GM18505 (cell line): ENCODE measurements around the gene RBBP7.

Source experiments
- ATAC-seq: cut with Tn5 transposase; IDR thresholded peaks from one replicate; pipeline ENCODE4 v1.9.1; 2021; ENCODE audit not compliant: unreplicated experiment
- POLR2A ChIP-seq: IDR thresholded peaks from 4 replicates; pipeline ENCODE4 v1.6.1; 2011; ENCODE audit warnings: borderline replicate concordance; ENCODE audit not compliant: insufficient read depth, insufficient read length; ENCODE audit errors: extremely low read depth

The RBBP7 gene

GRCh38 chrX:16848541-16848940 lies 21.6 kb downstream of the RBBP7 start:
- ATAC-seq = no peak

GRCh38 chrX:16845686-16846085 lies 24.5 kb downstream of the RBBP7 start:
- ATAC-seq = no peak
- no peak for TF ChIP-seq POLR2A

More at GRCh38 chrX:16848541-16848940, 21.6 kb downstream of the RBBP7 start:
- TF ChIP-seq POLR2A = no peak

- ATAC-seq = no peak
- TF ChIP-seq POLR2A = no peak
Observed at GRCh38 chrX:16843208-16843909, 26.8 kb downstream of the RBBP7 start.

GRCh38 chrX:16842684-16843083 lies 27.5 kb downstream of the RBBP7 start:
- no peak for TF ChIP-seq POLR2A
- no peak for ATAC-seq

GRCh38 chrX:16839852-16840460 lies 30.2 kb downstream of the RBBP7 start:
- no peak for ATAC-seq
- no peak for TF ChIP-seq POLR2A

GRCh38 chrX:16839219-16839851 lies 30.8 kb downstream of the RBBP7 start:
- TF ChIP-seq POLR2A = no peak
- no peak for ATAC-seq

- ATAC-seq = no peak
- no peak for TF ChIP-seq POLR2A
Observed at GRCh38 chrX:16838202-16839066, 31.7 kb downstream of the RBBP7 start.

- TF ChIP-seq POLR2A = no peak
- no peak for ATAC-seq
Observed at GRCh38 chrX:16836371-16836770, 33.8 kb downstream of the RBBP7 start.

GRCh38 chrX:16834806-16835205 lies 35.4 kb downstream of the RBBP7 start:
- no peak for ATAC-seq
- TF ChIP-seq POLR2A = no peak

- no peak for ATAC-seq
- no peak for TF ChIP-seq POLR2A
Observed at GRCh38 chrX:16832301-16832700, 37.9 kb downstream of the RBBP7 start.

- TF ChIP-seq POLR2A = no peak
- ATAC-seq = no peak
Observed at GRCh38 chrX:16828124-16828908, 41.8 kb downstream of the RBBP7 start.

GRCh38 chrX:16827225-16827624 lies 42.9 kb downstream of the RBBP7 start:
- no peak for TF ChIP-seq POLR2A
- ATAC-seq = no peak

GRCh38 chrX:16826207-16826606 lies 44.0 kb downstream of the RBBP7 start:
- TF ChIP-seq POLR2A = no peak
- no peak for ATAC-seq

GRCh38 chrX:16825264-16826035 lies 44.7 kb downstream of the RBBP7 start:
- ATAC-seq = no peak
- TF ChIP-seq POLR2A = no peak
